ENCODE data around the gene MRPL50.

The MRPL50 gene

DNA sequence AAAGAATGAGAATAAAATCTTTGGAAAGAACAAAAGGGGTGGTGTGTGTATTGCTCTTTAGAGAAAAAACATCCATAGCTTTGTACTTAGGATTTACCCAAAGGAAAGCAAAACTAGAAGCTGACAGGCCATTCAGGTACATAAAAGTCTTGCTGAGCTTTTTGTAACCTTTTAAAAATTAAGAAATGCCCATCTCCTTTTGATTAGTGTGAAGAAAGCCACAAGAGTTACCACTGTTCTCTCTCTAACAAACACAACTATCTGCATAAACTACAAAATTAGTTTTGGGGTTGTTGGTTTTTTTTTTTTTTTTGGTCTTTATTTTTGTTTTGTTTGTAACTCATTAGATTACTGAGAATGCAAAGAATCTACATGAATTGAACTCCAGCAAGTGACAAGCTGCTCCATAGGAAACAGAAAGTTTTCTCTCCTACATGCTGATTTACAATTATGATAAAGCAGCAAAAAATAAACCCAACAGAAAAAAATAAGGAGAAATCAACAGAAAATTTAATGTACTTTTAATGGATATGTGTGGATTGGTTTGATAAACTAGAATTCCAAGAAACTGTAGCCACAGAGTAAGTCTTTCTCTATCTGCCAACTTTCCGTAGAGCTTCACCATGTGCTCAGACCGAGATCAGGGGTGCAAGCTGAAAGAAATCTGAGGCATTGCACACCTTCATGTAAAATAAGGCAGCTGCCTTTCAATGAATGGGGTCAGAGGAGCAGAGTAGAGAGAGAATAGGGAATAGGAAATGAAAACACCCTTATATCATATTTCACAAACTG lies 25.9 kb downstream of the MRPL50 start:
- peak; percentile 34 for DNase-seq

GRCh38 chr9:101371813-101372212 lies 26.6 kb downstream of the MRPL50 start:
- no peak for DNase-seq

DNA sequence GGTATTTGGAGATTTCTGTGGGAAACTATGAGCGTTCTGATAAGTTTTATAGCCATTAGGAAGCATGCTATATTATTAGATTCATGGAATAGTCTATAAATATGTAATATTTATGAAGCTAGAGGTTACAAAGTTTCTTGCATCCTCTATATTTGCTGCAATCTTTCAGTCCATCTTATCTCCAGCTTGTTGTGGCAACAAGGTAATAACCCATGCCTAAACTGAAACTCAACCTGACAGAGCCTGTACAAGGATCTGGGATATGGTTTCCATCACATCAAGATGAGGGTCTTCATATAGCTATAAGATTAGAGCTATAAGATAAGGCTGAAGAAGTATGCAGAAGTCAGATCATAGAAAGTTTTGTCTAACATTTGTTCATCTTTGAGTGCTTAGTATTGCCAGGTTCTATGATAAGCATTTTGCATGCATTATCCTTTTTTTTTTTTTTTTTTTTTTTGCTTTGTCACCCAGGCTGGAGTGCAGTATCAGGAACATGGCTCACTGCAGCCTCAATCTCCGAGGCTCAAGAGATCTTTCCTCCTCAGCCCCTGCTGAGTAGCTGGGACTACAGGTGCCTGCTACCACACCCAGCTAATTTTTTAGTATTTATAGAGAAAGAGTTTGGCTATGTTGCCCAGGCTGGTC lies 28.4 kb downstream of the MRPL50 start:
- DNase-seq = no peak

DNA sequence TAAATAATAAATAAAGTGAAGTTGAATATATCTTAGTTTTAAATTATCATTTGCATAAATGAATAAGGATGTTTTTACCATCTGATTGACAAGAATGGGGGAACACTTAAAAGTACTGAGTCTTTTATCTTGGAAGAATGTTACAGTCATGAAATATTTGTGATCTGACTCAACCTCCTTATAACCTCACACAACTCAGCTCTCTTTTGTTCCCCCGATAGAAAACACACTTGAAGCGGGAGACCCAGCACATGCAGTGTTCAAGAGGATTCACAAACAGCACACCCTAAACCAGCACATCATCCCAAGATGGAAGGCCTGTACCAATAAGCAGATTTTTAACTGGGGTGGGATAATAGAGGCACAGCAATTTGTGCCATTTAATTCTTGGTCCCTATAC lies 29.1 kb downstream of the MRPL50 start:
- DNase-seq = no peak

- DNase-seq = no peak
Measured at GRCh38 chr9:101367323-101367722, 31.1 kb downstream of the MRPL50 start.

DNA sequence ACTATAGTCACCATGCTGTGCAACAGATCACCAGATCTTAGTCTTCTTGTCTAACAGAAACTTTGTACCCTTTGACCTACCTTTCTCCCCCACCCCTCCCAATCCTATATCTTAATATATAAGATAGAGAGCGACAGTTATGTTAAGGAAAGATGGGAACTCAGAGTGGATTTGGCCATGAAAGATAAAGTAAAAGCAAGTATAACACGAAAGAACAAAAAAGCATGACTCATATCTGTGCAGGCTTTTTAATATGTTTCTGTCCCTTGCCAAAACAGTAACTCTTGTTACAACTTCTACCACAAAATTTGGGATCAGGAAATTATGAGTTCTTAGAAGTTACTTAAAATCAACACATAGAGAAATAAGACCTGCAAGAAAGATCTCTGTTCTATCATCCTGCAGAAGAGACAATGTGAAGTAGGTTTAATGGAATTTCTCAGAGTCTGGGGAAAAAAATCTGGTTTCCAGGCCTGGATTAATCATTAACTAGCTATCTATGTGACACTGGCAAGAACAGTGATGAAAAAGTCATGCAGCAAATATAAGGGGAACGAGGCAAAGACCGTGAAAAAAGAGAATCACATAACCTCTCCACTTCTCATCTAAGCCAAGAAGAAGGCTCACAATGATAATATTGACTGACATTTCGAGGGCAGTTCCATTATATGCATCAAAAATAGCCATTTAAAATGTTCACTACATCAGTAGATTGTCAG lies 32.2 kb downstream of the MRPL50 start:
- DNase-seq = no peak

DNA sequence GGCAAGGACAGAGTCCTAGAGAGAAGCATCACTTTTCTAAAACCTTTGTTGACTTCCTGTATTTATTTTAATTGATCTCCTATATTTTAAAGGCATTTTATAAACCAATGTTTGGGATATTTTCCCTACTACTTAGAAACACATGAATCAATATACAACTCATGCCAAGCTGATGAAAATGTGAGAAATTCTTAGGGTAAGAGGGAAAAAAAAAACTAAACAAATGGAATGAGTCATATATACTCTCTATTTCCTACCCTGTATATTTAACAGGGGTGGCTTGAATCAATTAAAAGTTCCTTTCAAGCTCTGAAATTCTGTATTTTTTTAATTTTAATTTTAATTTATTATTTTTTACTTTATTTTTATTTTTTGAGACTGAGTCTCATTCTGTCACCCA lies 33.2 kb downstream of the MRPL50 start:
- no peak for DNase-seq

DNA sequence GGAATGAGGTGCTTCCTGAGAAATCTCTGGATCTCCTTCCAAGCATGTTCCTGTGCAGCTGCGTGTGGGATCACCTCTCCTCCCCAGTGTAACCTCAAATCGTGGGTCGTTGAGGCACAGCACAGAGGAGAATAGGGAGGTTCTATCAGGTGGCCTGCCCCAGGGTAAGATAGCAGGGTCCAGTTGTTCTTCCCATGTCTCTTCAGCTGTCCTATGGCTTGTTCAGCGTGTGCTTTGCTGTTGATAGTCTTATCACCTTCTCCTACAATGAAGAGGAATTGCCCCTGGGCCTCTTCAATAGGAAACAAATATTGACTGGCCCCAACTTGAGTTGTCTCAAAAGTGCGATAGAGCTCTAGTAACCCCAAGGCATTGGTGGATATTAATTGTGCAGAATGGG lies 36.0 kb downstream of the MRPL50 start:
- DNase-seq = no peak

DNA sequence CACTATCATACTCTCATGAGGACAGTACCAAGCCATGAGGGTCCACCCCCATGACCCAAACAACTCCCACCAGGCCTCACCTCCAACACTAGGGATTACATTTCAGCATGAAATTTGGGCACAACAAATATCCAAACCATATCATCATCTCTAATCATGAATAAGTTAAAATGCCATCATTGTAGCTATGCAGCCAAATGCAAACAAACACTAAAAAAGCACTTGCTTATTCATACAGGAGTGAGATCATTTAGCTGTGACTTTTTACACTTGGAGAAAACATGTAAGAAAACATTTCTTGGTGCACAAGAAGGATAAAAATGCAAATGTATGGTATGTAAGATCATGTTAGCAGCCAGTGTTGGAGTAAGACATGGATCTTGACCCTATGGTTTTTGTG lies 37.8 kb downstream of the MRPL50 start:
- no peak for DNase-seq

DNA sequence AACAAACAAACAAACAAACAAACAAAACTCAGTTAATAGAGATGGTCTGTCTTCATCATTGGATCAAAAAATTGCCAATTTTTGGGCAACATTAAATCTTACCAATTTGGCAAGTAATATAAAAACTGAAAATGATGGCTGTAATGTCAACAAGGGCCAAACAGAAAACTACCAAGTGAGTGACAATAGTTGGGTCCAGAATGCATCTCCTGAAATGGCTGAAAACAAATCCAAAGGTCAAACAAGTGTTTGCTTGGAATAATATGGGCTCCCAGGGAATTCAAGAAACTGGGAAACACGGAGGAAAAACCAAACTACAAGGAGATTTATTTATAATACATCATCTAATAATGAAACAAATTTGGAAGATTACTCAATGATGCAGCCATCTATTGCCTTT lies 38.7 kb downstream of the MRPL50 start:
- DNase-seq = no peak

- DNase-seq = no peak
Measured at GRCh38 chr9:101356619-101357018, 41.8 kb downstream of the MRPL50 start.

GRCh38 chr9:101354765-101355708 lies 43.4 kb downstream of the MRPL50 start:
- no peak for DNase-seq

DNA sequence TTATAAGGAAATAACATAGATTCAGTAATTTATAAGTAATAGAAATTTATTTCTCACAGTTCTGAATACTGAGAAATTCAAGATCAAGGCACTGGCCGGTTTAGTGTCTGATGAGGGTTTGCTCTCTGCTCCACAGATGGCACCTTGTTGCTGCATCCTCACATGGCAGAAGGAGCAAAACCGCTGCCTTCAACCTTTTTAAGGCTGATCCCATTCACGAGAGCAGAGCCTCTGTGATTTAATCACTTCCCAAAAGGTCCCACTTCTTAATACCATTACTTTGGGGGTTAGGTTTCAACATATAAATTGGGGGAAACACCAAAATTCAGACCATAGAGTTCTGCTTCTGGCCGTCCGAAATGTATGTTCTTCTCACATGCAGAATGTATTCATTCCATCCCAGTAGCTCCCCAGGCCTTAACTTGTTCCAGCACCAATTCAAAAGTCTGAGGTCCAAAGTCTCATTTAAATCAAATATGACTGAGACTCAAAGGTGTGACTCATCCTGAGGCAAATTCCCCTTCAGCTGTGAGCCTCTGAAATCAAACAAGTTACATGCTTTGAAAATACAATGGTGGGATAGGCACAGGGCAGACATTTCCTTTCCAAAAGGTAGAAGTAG lies 44.2 kb downstream of the MRPL50 start:
- no peak for DNase-seq

DNA sequence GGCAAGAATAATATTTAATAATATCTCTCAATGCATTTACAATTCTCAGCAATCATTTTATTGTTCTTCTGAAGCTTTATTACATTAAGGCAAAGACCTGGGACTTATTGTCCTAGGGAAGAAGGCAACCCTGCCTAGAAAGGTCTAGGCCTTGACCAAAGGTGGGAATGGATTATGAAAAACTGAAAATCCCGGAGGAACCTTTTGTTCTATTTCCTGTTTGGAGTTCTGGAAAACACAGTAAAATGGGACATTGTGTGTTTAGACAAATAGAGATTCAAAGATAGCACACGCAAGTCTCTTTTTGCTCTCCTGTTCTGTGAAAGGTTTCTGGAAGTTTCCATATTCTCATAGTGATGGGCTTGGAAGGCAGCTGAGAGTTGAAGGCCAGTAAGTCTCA lies 44.7 kb downstream of the MRPL50 start:
- DNase-seq = no peak

DNA sequence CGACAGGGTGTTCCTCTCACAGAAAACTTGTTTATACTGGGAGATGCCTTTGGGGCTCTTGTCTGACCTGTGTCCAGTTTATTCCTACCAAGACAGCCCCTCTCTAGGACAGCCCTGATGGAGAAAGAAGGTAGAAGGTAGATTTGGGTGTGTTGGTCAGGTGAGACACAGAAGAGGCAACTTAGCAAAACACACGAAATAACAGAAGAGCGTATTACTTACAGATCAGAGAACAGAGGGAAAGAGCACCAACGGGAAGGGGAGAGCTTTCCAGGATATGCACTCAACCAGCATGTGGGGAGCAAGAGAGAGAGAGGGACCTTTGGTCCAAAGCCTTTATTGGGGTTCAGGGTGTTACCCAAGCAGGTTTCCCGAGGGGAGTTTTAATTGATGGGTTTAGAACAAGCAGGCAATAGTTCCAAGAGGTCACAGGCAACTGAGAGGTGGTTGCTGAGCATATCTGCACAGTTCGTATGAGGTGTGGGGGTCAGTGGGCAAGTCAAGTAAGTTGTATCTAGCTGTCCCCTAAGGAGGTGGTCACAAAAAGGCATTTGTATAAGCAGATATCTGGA lies 45.4 kb downstream of the MRPL50 start:
- DNase-seq = no peak

GRCh38 chr9:101350285-101350684 lies 48.1 kb downstream of the MRPL50 start:
- DNase-seq = no peak

- DNase-seq = no peak
Measured at GRCh38 chr9:101342595-101342994, 55.8 kb downstream of the MRPL50 start.

- no peak for DNase-seq
Measured at GRCh38 chr9:101341958-101342357, 56.5 kb downstream of the MRPL50 start.

All from NCI-H2171 treated with DMSO at 0.1 percent for 48 hours (cell line).